ENCODE results near the gene FCGR3A. TPM values are rescaled to one million over a fixed set of nuclear protein-coding genes. Genes with fewer than 3 reads are reported as not detected.
"Not testable (repeated sequence)": the region's sequence is repeated elsewhere in the genome, so short reads cannot be mapped to it uniquely, and the experiment has no call there.

Gene FCGR3A
- total and polyA plus RNA-seq, 2 of the 4 experiments (the other 2 are of a cell fraction), result not detected

DNA sequence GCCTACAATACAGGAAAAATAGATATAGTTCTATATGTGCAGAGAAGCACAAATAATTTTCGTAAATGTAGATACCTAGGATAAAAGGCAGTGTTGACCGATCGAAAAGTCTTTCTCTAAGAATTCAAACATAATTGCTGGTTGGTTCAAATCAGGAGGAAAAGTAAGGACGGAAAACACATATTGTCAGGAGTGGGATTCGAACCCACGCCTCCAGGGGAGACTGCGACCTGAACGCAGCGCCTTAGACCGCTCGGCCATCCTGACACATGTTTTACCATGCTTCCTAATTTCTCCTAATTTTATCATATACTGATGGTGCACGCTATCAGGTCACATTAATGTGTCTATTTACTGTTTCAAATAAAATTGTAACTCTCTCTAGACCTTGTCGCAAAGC lies 19.5 kb downstream of the FCGR3A start:
- DNase-seq (peak; percentile 70), ATAC-seq (ENCODE audit: low read depth) (peak; percentile 61)
- BruUV-seq (replicated peaks); CTCF ChIA-PET; H3K27me3 ChIP-seq (ENCODE audit: control insufficient read depth, insufficient read depth, low read length); H3K9ac ChIP-seq (ENCODE audit: low read depth, low read length); H3K9me1 ChIP-seq (ENCODE audit: insufficient read depth, low read length); H3K36me3 ChIP-seq (ENCODE audit: control insufficient read depth, insufficient read depth, low read length); H4K20me1 ChIP-seq (ENCODE audit: insufficient read depth, low read length); H3K18ac ChIP-seq (ENCODE audit: low read depth, low read length); H3K23ac ChIP-seq (ENCODE audit: low read depth, low read length); H3K27ac ChIP-seq (ENCODE audit: insufficient read depth, low read length); H3K4ac ChIP-seq (ENCODE audit: low read depth, low read length); H2BK15ac ChIP-seq (ENCODE audit: low read depth, low read length); H4K5ac ChIP-seq (ENCODE audit: low read depth, low read length); H3K14ac ChIP-seq (replicated peaks; ENCODE audit: low read depth, low read length); H2AFZ ChIP-seq (replicated peaks; ENCODE audit: low read length, poor library complexity); H2AK9ac ChIP-seq (replicated peaks; ENCODE audit: low read depth, low read length, poor library complexity); H4K8ac ChIP-seq (ENCODE audit: low read depth in 2 of 2, low read length in 2 of 2); H3K79me1 ChIP-seq (ENCODE audit: low read depth in 1 of 2, low read length in 2 of 2); H3K4me1 ChIP-seq (ENCODE audit: control insufficient read depth, insufficient read depth, low read length); H2AK5ac ChIP-seq (ENCODE audit: low read depth, low read length); H2BK5ac ChIP-seq (ENCODE audit: low read depth, low read length, poor library complexity, severe bottlenecking); H3K9me3 ChIP-seq (ENCODE audit: control insufficient read depth, insufficient read depth, low read length); H4K91ac ChIP-seq (ENCODE audit: insufficient read depth, low read depth, low read length); dilution Hi-C loops (cut with HindIII; ENCODE audit: low sequenced_read_pairs, unreplicated experiment); H2BK120ac ChIP-seq (ENCODE audit: low read depth, low read length); H2BK20ac ChIP-seq (ENCODE audit: low read depth, low read length); in situ Hi-C loops (cut with MboI; ENCODE audit: low sequenced_read_pairs); intact Hi-C loops (cut with micrococcal nuclease): not testable (repeated sequence)
- peak overlapping the region; percentile 69 for H3K4me3 ChIP-seq (ENCODE audit: insufficient read depth, low read depth, low read length)
- H3K4me2 ChIP-seq (ENCODE audit: low read depth, low read length), result peak overlapping the region; percentile 84
- WGBS, 2 experiments (ENCODE audit: extremely low coverage in 2 of 2, insufficient read length in 1 of 2), result 5% methylated on average over 4 of the region's 13 CpGs; no CpG with 5 or more reads in 1 of the 2 experiments
- TF ChIP-seq FOS (IDR thresholded peaks at IDR 0.05; ENCODE audit: low read depth, low read length), result peak; percentile 82
- POLR2A ChIA-PET (ENCODE audit: unreplicated experiment), result interaction anchor here (0.6 kb wide), 1 partner anchor 197 kb away, joined by 4 read pairs; no protein-coding TSS in a partner anchor
- H3K56ac ChIP-seq (ENCODE audit: extremely low read depth, insufficient read depth, low read length), result 0 out of 2 replicates have a peak overlapping the region, but pooled peaks have one; percentile 28

- H2AK5ac ChIP-seq (ENCODE audit: low read depth, low read length); H3K27me3 ChIP-seq (ENCODE audit: control insufficient read depth, insufficient read depth, low read length); H2AK9ac ChIP-seq (replicated peaks; ENCODE audit: low read depth, low read length, poor library complexity); H3K9me1 ChIP-seq (ENCODE audit: insufficient read depth, low read length); CTCF ChIA-PET; H2BK20ac ChIP-seq (ENCODE audit: low read depth, low read length); H2AFZ ChIP-seq (replicated peaks; ENCODE audit: low read length, poor library complexity); H3K14ac ChIP-seq (replicated peaks; ENCODE audit: low read depth, low read length); H2BK15ac ChIP-seq (ENCODE audit: low read depth, low read length); H2BK120ac ChIP-seq (ENCODE audit: low read depth, low read length); BruUV-seq (replicated peaks); H2BK5ac ChIP-seq (ENCODE audit: low read depth, low read length, poor library complexity, severe bottlenecking); H3K4me1 ChIP-seq (ENCODE audit: control insufficient read depth, insufficient read depth, low read length); H3K4ac ChIP-seq (ENCODE audit: low read depth, low read length); in situ Hi-C loops (cut with MboI; ENCODE audit: low sequenced_read_pairs); H3K36me3 ChIP-seq (ENCODE audit: control insufficient read depth, insufficient read depth, low read length); H4K91ac ChIP-seq (ENCODE audit: insufficient read depth, low read depth, low read length); intact Hi-C loops (cut with micrococcal nuclease); H3K56ac ChIP-seq (ENCODE audit: extremely low read depth, insufficient read depth, low read length); H4K5ac ChIP-seq (ENCODE audit: low read depth, low read length); H3K23ac ChIP-seq (ENCODE audit: low read depth, low read length); POLR2A ChIA-PET (ENCODE audit: unreplicated experiment); H3K79me1 ChIP-seq (ENCODE audit: low read depth in 1 of 2, low read length in 2 of 2); H4K20me1 ChIP-seq (ENCODE audit: insufficient read depth, low read length); H3K9ac ChIP-seq (ENCODE audit: low read depth, low read length); H3K9me3 ChIP-seq (ENCODE audit: control insufficient read depth, insufficient read depth, low read length); H3K27ac ChIP-seq (ENCODE audit: insufficient read depth, low read length); DNase-seq; H3K18ac ChIP-seq (ENCODE audit: low read depth, low read length); dilution Hi-C loops (cut with HindIII; ENCODE audit: low sequenced_read_pairs, unreplicated experiment); ATAC-seq (ENCODE audit: low read depth); H4K8ac ChIP-seq (ENCODE audit: low read depth in 2 of 2, low read length in 2 of 2): not testable (repeated sequence)
- Histone ChIP-seq H3K4me3 (ENCODE audit: insufficient read depth, low read depth, low read length) (peak overlapping the region; percentile 69; the same call in 1 of the 2 replicates), H3K4me2 (ENCODE audit: low read depth, low read length) (peak overlapping the region; percentile 84; the same call in 1 of the 2 replicates)
- WGBS, 2 experiments (ENCODE audit: extremely low coverage in 2 of 2, insufficient read length in 1 of 2), result no CpG with 5 or more reads among the region's 19 CpGs
Measured at GRCh38 chr1:161529463-161530104, 20.0 kb downstream of the FCGR3A start.

All from IMR-90 (cell line).